A673 (cell line): ENCODE data around the gene ADRM1.

ENCODE experiments used
- EZH2 ChIP-seq: fragments of 200-600 bp; sonication (generic); IDR thresholded peaks from 2 replicates; pipeline ENCODE4 v1.6.1; 2017; ENCODE audit warnings: borderline replicate concordance, low read depth, mild to moderate bottlenecking, mixed read lengths, antibody characterized with exemption, low read length; ENCODE audit not compliant: poor library complexity, severe bottlenecking
- TF ChIP-seq, protein P1 (sequence below): fragments of 300-800, 200-600 bp; sonication (generic); conservative IDR thresholded peaks from 2 replicates; pipeline ENCODE4 v1.5.1; 2017; ENCODE audit warnings: low read depth, mild to moderate bottlenecking, antibody characterized with exemption, low read length, moderate library complexity, mixed read lengths

- TF ChIP-seq, protein P1, sequence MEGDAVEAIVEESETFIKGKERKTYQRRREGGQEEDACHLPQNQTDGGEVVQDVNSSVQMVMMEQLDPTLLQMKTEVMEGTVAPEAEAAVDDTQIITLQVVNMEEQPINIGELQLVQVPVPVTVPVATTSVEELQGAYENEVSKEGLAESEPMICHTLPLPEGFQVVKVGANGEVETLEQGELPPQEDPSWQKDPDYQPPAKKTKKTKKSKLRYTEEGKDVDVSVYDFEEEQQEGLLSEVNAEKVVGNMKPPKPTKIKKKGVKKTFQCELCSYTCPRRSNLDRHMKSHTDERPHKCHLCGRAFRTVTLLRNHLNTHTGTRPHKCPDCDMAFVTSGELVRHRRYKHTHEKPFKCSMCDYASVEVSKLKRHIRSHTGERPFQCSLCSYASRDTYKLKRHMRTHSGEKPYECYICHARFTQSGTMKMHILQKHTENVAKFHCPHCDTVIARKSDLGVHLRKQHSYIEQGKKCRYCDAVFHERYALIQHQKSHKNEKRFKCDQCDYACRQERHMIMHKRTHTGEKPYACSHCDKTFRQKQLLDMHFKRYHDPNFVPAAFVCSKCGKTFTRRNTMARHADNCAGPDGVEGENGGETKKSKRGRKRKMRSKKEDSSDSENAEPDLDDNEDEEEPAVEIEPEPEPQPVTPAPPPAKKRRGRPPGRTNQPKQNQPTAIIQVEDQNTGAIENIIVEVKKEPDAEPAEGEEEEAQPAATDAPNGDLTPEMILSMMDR, result no peak
- no peak for TF ChIP-seq EZH2
These were observed 49.4 kb upstream of the ADRM1 start for GRCh38 chr20:62253398-62253797.
